K562 treated with DMSO at 1 percent for 24 hours (cell line): ENCODE results near the gene SLC7A5. TPM values are rescaled to one million over a fixed set of nuclear protein-coding genes. Genes with fewer than 3 reads are reported as not detected.

ENCODE experiments used
- total RNA-seq: library from RNA; unstranded; fragments of 300-600 nt; gene quantifications from 2 replicates; pipeline ENCODE4 v1.2.3, GENCODE V29; 2022; ENCODE audit warnings: low read depth; ENCODE audit not compliant: insufficient read depth

Gene SLC7A5
- 233 and 256 TPM in 2 replicates for total RNA-seq

DNA sequence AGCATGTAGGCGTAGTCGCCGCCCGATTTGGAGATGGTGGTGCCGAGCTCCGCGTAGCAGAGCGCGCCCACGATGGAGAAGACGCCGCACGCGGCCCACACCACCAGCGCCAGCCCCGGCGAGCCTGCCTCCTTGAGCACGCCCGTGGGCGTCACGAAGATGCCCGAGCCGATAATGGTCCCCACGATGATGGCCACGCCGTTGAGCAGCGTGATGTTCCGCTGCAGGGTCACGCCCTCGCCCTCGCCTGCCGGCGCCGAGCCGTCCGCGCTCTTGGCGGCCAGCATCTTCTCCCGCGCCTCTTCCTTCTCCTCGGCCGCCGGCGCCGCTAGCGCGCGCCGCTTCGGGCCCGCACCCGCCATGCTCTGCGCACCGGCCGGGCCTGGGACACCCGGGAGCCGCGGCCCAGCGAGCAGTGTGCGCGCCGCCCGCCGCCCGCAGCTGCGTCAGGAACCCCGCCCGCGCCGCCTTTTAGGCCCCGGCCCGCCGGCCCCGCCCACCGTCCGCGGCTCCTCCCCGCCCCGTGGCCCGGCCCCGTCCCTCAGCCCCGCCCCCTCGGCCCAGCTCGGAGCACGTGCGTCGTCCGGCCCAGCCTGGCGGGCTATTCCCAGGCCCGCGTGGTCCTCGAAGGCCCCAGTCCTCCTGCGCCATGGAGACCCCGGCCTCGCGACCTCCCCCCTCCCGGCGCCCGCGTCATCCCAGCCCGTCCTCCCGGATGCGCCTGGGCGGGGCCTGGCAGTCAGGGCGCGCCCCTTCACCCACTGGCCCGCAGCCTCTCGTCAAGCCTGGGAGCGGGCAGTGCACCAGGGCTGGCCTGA is at the start of gene SLC7A5:
Gene SLC7A5, minus strand, starts transcription at position 447 of the 818 bp plus-strand sequence. Its CDS starts 85 bp downstream, at position 362.

Other genes starting within 250 kb of the SLC7A5 start
- 32.3 and 33.5 TPM in 2 replicates for gene KLHDC4, start 103.5 kb downstream of the SLC7A5 start, total RNA-seq
- not detected in 2 replicates for gene CA5A, start 67.0 kb upstream of the SLC7A5 start, total RNA-seq
- 26.0 and 30.1 TPM in 2 replicates for gene BANP, start 81.9 kb upstream of the SLC7A5 start, total RNA-seq